KOPT-K1 (cell line): ENCODE results near the gene FHDC1.

Source experiments
- H3K27ac ChIP-seq: fragments of 200-600 bp; sonication (generic); 2 replicates; pipeline ENCODE4 v1.5.1; 2016; ENCODE audit warnings: antibody characterized with exemption, mild to moderate bottlenecking, low read depth, low read length; ENCODE audit not compliant: poor library complexity, severe bottlenecking
- H3K36me3 ChIP-seq: fragments of 200-600 bp; sonication (generic); 2 replicates; pipeline ENCODE4 v1.5.1; 2017; ENCODE audit warnings: antibody characterized with exemption, mild to moderate bottlenecking, low read length, moderate library complexity; ENCODE audit not compliant: insufficient read depth
- H3K9me3 ChIP-seq: fragments of 200-600 bp; sonication (generic); 2 replicates; pipeline ENCODE4 v1.5.1; 2017; ENCODE audit warnings: antibody characterized with exemption, low read length, mild to moderate bottlenecking; ENCODE audit not compliant: insufficient read depth, poor library complexity, severe bottlenecking

The FHDC1 gene

GRCh38 chr4:153014460-153014859, 78.3 kb downstream of the FHDC1 start:
- H3K9me3 ChIP-seq = no peaks in the 10 kb centered on the region
- H3K36me3 ChIP-seq = no peaks in the 10 kb centered on the region
- no peak overlapping the region for H3K27ac ChIP-seq

GRCh38 chr4:153016592-153016991, 80.5 kb downstream of the FHDC1 start:
- Histone ChIP-seq H3K27ac (no peak overlapping the region), H3K36me3 (no peaks in the 10 kb centered on the region), H3K9me3 (no peaks in the 10 kb centered on the region)

GRCh38 chr4:153018031-153018430, 81.9 kb downstream of the FHDC1 start:
- Histone ChIP-seq H3K36me3 (no peaks in the 10 kb centered on the region), H3K9me3 (no peaks in the 10 kb centered on the region), H3K27ac (no peak overlapping the region)

GRCh38 chr4:153018684-153019083, 82.6 kb downstream of the FHDC1 start:
- Histone ChIP-seq H3K9me3 (no peaks in the 10 kb centered on the region), H3K27ac (no peak overlapping the region)

GRCh38 chr4:153019906-153020305, 83.8 kb downstream of the FHDC1 start:
- Histone ChIP-seq H3K36me3 (no peaks in the 10 kb centered on the region), H3K9me3 (no peaks in the 10 kb centered on the region), H3K27ac (no peak overlapping the region)

More at GRCh38 chr4:153018684-153019083, 82.6 kb downstream of the FHDC1 start:
- H3K36me3 ChIP-seq = no peaks in the 10 kb centered on the region

- Histone ChIP-seq H3K27ac (no peak overlapping the region), H3K36me3 (no peaks in the 10 kb centered on the region), H3K9me3 (no peaks in the 10 kb centered on the region)
Observed at GRCh38 chr4:153020457-153020856, 84.3 kb downstream of the FHDC1 start.

GRCh38 chr4:153021276-153021675, 85.2 kb downstream of the FHDC1 start:
- Histone ChIP-seq H3K27ac (no peak overlapping the region), H3K36me3 (no peaks in the 10 kb centered on the region), H3K9me3 (no peaks in the 10 kb centered on the region)

- no peaks in the 10 kb centered on the region for H3K36me3 ChIP-seq
- peaks cover 4% of the 10 kb centered on the region for H3K9me3 ChIP-seq
- H3K27ac ChIP-seq = no peak overlapping the region
Observed at GRCh38 chr4:153022241-153022715, 86.2 kb downstream of the FHDC1 start.

- Histone ChIP-seq H3K9me3 (peaks cover 11% of the 10 kb centered on the region), H3K36me3 (no peaks in the 10 kb centered on the region), H3K27ac (no peak overlapping the region)
Observed at GRCh38 chr4:153023139-153023538, 87.0 kb downstream of the FHDC1 start.

GRCh38 chr4:153023692-153024394, 87.7 kb downstream of the FHDC1 start:
- Histone ChIP-seq H3K27ac (no peak overlapping the region), H3K36me3 (no peaks in the 10 kb centered on the region), H3K9me3 (peaks cover 16% of the 10 kb centered on the region)

- H3K27ac ChIP-seq = no peak overlapping the region
- H3K9me3 ChIP-seq = peaks cover 20% of the 10 kb centered on the region
- no peaks in the 10 kb centered on the region for H3K36me3 ChIP-seq
Observed at GRCh38 chr4:153024466-153024865, 88.3 kb downstream of the FHDC1 start.

- no peak overlapping the region for H3K27ac ChIP-seq
- peaks cover 20% of the 10 kb centered on the region for H3K9me3 ChIP-seq
- H3K36me3 ChIP-seq = no peaks in the 10 kb centered on the region
Observed at GRCh38 chr4:153025406-153025805, 89.3 kb downstream of the FHDC1 start.

GRCh38 chr4:153026591-153027346, 90.6 kb downstream of the FHDC1 start:
- H3K27ac ChIP-seq = no peak overlapping the region
- no peaks in the 10 kb centered on the region for H3K36me3 ChIP-seq
- H3K9me3 ChIP-seq = peaks cover 20% of the 10 kb centered on the region

GRCh38 chr4:153027866-153028265, 91.7 kb downstream of the FHDC1 start:
- H3K36me3 ChIP-seq = no peaks in the 10 kb centered on the region
- H3K9me3 ChIP-seq = peaks cover 20% of the 10 kb centered on the region
- no peak overlapping the region for H3K27ac ChIP-seq

GRCh38 chr4:153028535-153028934, 92.4 kb downstream of the FHDC1 start:
- H3K27ac ChIP-seq = no peak overlapping the region
- peaks cover 20% of the 10 kb centered on the region for H3K9me3 ChIP-seq
- H3K36me3 ChIP-seq = no peaks in the 10 kb centered on the region
